Measurements from ENCODE around the gene HLCS.
A peak's percentile ranks its signal among the peaks of the same experiment; 100 is the strongest.

The HLCS gene

DNA sequence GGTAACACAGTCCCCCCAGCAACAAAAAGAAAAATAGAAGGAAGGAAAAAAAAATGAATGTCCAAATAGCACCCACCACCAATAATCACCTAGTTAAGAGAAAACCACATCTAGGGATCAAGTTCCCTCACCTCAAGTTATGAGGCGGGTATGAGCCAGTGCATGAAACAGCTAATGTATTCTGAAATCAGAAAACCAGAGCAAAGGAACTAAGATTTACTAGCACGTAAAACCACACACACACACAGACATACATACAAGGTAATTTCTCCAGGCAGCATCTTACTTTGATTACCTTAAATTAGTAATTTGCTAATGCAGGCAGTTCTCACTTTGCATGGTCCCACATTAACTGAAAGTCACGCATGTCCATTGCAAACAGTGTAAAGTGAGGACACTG, 109.8 kb downstream of the HLCS start:
- Histone ChIP-seq H4K20me1 (ENCODE audit: low read depth, low read length) (no peaks in the 10 kb centered on the region), H3K9me2 (replicated peaks; ENCODE audit: insufficient read depth, low read length) (no peaks in the 10 kb centered on the region), H3K4me3 (ENCODE audit: insufficient read depth, low read length, poor library complexity, severe bottlenecking) (no peak overlapping the region), H2AFZ (ENCODE audit: low read depth, low read length, severe bottlenecking) (no peak overlapping the region), H3K27me3 (ENCODE audit: low read length) (no peaks in the 10 kb centered on the region), H3K36me3 (ENCODE audit: low read length) (no peaks in the 10 kb centered on the region), H3K79me2 (ENCODE audit: insufficient read depth, low read length) (no peaks in the 10 kb centered on the region), H3F3A (ENCODE audit: insufficient read depth) (no peaks in the 10 kb centered on the region), H3K9me3 (ENCODE audit: insufficient read depth, low read length) (no peaks in the 10 kb centered on the region), H3K4me2 (ENCODE audit: low read depth, low read length, poor library complexity, severe bottlenecking) (no peak overlapping the region), H3K27ac (ENCODE audit: low read depth, low read length) (no peak overlapping the region), H3K9ac (ENCODE audit: low read length) (no peak overlapping the region)
- TF ChIP-seq EZH2phosphoT487 (conservative IDR thresholded peaks at IDR 0.05; ENCODE audit: low read length) = no peak
- TF ChIP-seq, protein P1, sequence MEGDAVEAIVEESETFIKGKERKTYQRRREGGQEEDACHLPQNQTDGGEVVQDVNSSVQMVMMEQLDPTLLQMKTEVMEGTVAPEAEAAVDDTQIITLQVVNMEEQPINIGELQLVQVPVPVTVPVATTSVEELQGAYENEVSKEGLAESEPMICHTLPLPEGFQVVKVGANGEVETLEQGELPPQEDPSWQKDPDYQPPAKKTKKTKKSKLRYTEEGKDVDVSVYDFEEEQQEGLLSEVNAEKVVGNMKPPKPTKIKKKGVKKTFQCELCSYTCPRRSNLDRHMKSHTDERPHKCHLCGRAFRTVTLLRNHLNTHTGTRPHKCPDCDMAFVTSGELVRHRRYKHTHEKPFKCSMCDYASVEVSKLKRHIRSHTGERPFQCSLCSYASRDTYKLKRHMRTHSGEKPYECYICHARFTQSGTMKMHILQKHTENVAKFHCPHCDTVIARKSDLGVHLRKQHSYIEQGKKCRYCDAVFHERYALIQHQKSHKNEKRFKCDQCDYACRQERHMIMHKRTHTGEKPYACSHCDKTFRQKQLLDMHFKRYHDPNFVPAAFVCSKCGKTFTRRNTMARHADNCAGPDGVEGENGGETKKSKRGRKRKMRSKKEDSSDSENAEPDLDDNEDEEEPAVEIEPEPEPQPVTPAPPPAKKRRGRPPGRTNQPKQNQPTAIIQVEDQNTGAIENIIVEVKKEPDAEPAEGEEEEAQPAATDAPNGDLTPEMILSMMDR (IDR thresholded peaks at IDR 0.05; ENCODE audit: insufficient read depth, low read length, poor library complexity, severe bottlenecking) = no peak

DNA sequence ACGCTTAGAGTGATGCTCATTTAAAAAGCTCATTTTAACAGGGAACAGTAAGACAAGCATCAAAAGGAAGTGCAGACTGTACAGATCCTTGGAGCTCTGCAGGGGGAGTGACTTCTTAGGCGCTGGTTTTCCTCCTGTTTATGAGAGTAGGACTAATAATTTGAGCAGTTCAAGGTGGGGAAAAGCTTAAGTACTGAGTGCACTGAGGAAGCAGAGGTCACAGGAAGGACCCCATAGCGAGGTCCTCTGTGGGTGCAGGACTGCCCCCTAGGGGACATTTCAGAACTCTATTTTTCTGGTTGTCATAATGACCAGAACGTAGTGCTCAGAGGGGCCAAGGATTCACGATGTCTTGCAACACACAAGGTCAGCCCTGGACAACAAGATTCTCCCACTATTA, 112.1 kb downstream of the HLCS start:
- H3K79me2 ChIP-seq (ENCODE audit: insufficient read depth, low read length) = no peaks in the 10 kb centered on the region
- no peaks in the 10 kb centered on the region for H3K36me3 ChIP-seq (ENCODE audit: low read length)
- H3F3A ChIP-seq (ENCODE audit: insufficient read depth) = no peaks in the 10 kb centered on the region
- H3K9me2 ChIP-seq (replicated peaks; ENCODE audit: insufficient read depth, low read length) = no peaks in the 10 kb centered on the region
- no peaks in the 10 kb centered on the region for H3K9me3 ChIP-seq (ENCODE audit: insufficient read depth, low read length)
- H3K27me3 ChIP-seq (ENCODE audit: low read length) = no peaks in the 10 kb centered on the region
- peak overlapping the region; percentile 5 for H2AFZ ChIP-seq (ENCODE audit: low read depth, low read length, severe bottlenecking)
- H3K9ac ChIP-seq (ENCODE audit: low read length) = no peak overlapping the region
- H3K4me3 ChIP-seq (ENCODE audit: insufficient read depth, low read length, poor library complexity, severe bottlenecking) = no peak overlapping the region
- no peaks in the 10 kb centered on the region for H4K20me1 ChIP-seq (ENCODE audit: low read depth, low read length)
- no peak overlapping the region for H3K27ac ChIP-seq (ENCODE audit: low read depth, low read length)
- TF ChIP-seq EZH2phosphoT487 (conservative IDR thresholded peaks at IDR 0.05; ENCODE audit: low read length) = no peak
- TF ChIP-seq, protein P1 (IDR thresholded peaks at IDR 0.05; ENCODE audit: insufficient read depth, low read length, poor library complexity, severe bottlenecking) = peak; percentile 64
- no peak overlapping the region for H3K4me2 ChIP-seq (ENCODE audit: low read depth, low read length, poor library complexity, severe bottlenecking)

DNA sequence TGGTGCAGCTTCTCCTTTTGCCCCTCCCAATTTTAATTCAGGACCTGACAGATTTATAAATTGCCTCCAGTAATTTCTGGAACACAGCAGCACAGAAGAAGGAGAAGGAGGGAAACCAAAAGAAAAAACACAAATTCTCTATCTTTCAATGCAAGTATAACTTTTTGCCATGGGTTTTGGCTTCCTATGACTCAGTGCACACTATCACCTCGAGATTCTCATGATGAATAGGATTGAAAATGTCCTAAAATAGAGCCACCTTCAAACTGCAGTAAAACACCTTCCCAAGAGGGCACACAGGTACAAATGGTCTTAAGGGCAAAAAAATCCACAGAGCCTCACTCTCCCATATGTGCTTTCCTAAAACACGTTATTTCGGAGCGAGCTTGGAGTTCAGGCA, 113.6 kb downstream of the HLCS start:
- Histone ChIP-seq H3K36me3 (ENCODE audit: low read length) (no peaks in the 10 kb centered on the region), H3K4me3 (ENCODE audit: insufficient read depth, low read length, poor library complexity, severe bottlenecking) (no peak overlapping the region), H3K9ac (ENCODE audit: low read length) (no peak overlapping the region), H3K4me2 (ENCODE audit: low read depth, low read length, poor library complexity, severe bottlenecking) (no peak overlapping the region), H2AFZ (ENCODE audit: low read depth, low read length, severe bottlenecking) (no peak overlapping the region), H3K9me3 (ENCODE audit: insufficient read depth, low read length) (no peaks in the 10 kb centered on the region), H4K20me1 (ENCODE audit: low read depth, low read length) (no peaks in the 10 kb centered on the region), H3K79me2 (ENCODE audit: insufficient read depth, low read length) (no peaks in the 10 kb centered on the region), H3K27ac (ENCODE audit: low read depth, low read length) (no peak overlapping the region), H3K27me3 (ENCODE audit: low read length) (no peaks in the 10 kb centered on the region), H3K9me2 (replicated peaks; ENCODE audit: insufficient read depth, low read length) (no peaks in the 10 kb centered on the region), H3F3A (ENCODE audit: insufficient read depth) (no peaks in the 10 kb centered on the region)
- TF ChIP-seq, protein P1 (IDR thresholded peaks at IDR 0.05; ENCODE audit: insufficient read depth, low read length, poor library complexity, severe bottlenecking) = no peak
- TF ChIP-seq EZH2phosphoT487 (conservative IDR thresholded peaks at IDR 0.05; ENCODE audit: low read length) = no peak

Data from SU-DHL-6 (cell line).